A549 (cell line): ENCODE results near the gene OR4S2. TPM values are rescaled to one million over a fixed set of nuclear protein-coding genes. Genes with fewer than 3 reads are reported as not detected.

ENCODE experiments used
- ATAC-seq, 2 experiments: fragments of 200-7000 bp in 1 of 2; fragments of >200 bp in 1 of 2; cut with Nextera tagmentation in 1 of 2; cut with Tn5 transposase in 1 of 2; 3 replicates each; pipeline versions ENCODE4 v1.8.0 to v1.9.1; 2018 to 2020; ENCODE audit warnings: mild to moderate bottlenecking in 1 of 2, moderate library complexity in 1 of 2
- CTCF ChIA-PET: fragments of 300-600 bp; sonication (Branson Sonifier 250); formaldehyde crosslinking; extraction: SDS; loops from one replicate; lab custom pipeline; 2021; ENCODE audit warnings: antibody characterized with exemption, inconsistent platforms; lab: Yijun Ruan, JAX
- POLR2A ChIA-PET: fragments of 350-600 bp; formaldehyde crosslinking; extraction: SDS; loops from one replicate; lab custom pipeline; 2021; ENCODE audit warnings: antibody characterized with exemption, inconsistent platforms; lab: Yijun Ruan, JAX
- DNase-seq, 2 experiments: peaks; one replicate each; pipeline versions ENCODE4 v3.0.0 to v3.0.0-alpha.2; 2011 to 2016; ENCODE audit warnings: low read depth in 1 of 2, low spot score in 1 of 2
- FAIRE-seq: peaks from 2 replicates; lab custom pipeline; 2011; peaks lifted over from hg19 to GRCh38; lab: Jason Lieb, UNC
- H3K27ac ChIP-seq, 2 experiments: fragments of >200 bp; sonication (Bioruptor Twin); formaldehyde crosslinking; 3 replicates each; pipeline ENCODE4 v1.5.1; 2016 to 2017
- H3K4me1 ChIP-seq: fragments of >200 bp; sonication (Bioruptor Twin); formaldehyde crosslinking; 3 replicates; pipeline ENCODE4 v1.6.1; 2016
- H3K4me2 ChIP-seq: fragments of >200 bp; sonication (Bioruptor Twin); formaldehyde crosslinking; 3 replicates; pipeline ENCODE4 v1.6.1; 2016
- H3K4me3 ChIP-seq: fragments of >200 bp; sonication (Bioruptor Twin); formaldehyde crosslinking; 3 replicates; pipeline ENCODE4 v1.5.1; 2016
- H3K9me3 ChIP-seq: fragments of >200 bp; sonication (Bioruptor Twin); formaldehyde crosslinking; 3 replicates; pipeline ENCODE4 v1.6.1; 2016
- CBX2 ChIP-seq: fragments of 200-600 bp; sonication (generic); IDR thresholded peaks from 2 replicates; pipeline ENCODE4 v1.6.1; 2016; ENCODE audit warnings: low read depth, mild to moderate bottlenecking, borderline replicate concordance
- CEBPB ChIP-seq, 2 experiments: fragments of >200 bp in 1 of 2; sonication (Bioruptor Twin) in 1 of 2; formaldehyde crosslinking in 1 of 2; IDR thresholded peaks; 2 replicates each; pipeline ENCODE4 v1.6.1; 2012 to 2016
- CTCF ChIP-seq: fragments of >200 bp; sonication (Bioruptor Twin); formaldehyde crosslinking; IDR thresholded peaks from 3 replicates; pipeline ENCODE4 v1.5.1; 2016
- EHMT2 ChIP-seq: fragments of 200-600 bp; sonication (generic); IDR thresholded peaks from 2 replicates; pipeline ENCODE4 v1.6.1; 2016; ENCODE audit warnings: antibody characterized with exemption, low read depth, mild to moderate bottlenecking, moderate library complexity
- EP300 ChIP-seq, 2 experiments: fragments of >200 bp; sonication (Bioruptor Twin); formaldehyde crosslinking; IDR thresholded peaks; 2 replicates in 1 of 2; 3 replicates in 1 of 2; pipeline ENCODE4 v1.6.1; 2016 to 2017
- FOXS1 ChIP-seq: fragments of 250-450 bp; sonication (Bioruptor Pico); IDR thresholded peaks from 2 replicates; pipeline ENCODE4 v1.5.0; 2020; ENCODE audit warnings: mild to moderate bottlenecking, moderate library complexity
- HDAC2 ChIP-seq: fragments of 200-600 bp; sonication (generic); IDR thresholded peaks from 2 replicates; pipeline ENCODE4 v1.6.1; 2016
- HMGXB4 ChIP-seq: fragments of 250-450 bp; sonication (Bioruptor Pico); IDR thresholded peaks from 2 replicates; pipeline ENCODE4 v1.5.0; 2021; ENCODE audit warnings: mild to moderate bottlenecking, moderate library complexity, borderline replicate concordance
- HOXB13 ChIP-seq: fragments of 250-450 bp; sonication (Bioruptor Pico); IDR thresholded peaks from 2 replicates; pipeline ENCODE4 v1.5.0; 2020; ENCODE audit warnings: low read depth, mild to moderate bottlenecking, moderate library complexity
- HOXB5 ChIP-seq: fragments of 250-450 bp; sonication (Bioruptor Pico); IDR thresholded peaks from 2 replicates; pipeline ENCODE4 v1.5.0; 2020; ENCODE audit warnings: mild to moderate bottlenecking, moderate library complexity
- JUN ChIP-seq, 2 experiments: fragments of >200 bp; sonication (Bioruptor Twin); formaldehyde crosslinking; IDR thresholded peaks; 2 replicates in 1 of 2; 3 replicates in 1 of 2; pipeline ENCODE4 v1.6.1; 2016 to 2017
- JUNB ChIP-seq: fragments of >200 bp; sonication (Bioruptor Twin); formaldehyde crosslinking; IDR thresholded peaks from 2 replicates; pipeline ENCODE4 v1.6.1; 2016
- KDM1A ChIP-seq: fragments of 200-600 bp; sonication (generic); IDR thresholded peaks from 2 replicates; pipeline ENCODE4 v1.6.1; 2016; ENCODE audit warnings: low read depth, mild to moderate bottlenecking
- MAZ ChIP-seq: fragments of 150-350 bp; IDR thresholded peaks from 2 replicates; pipeline ENCODE4 v1.6.1; 2014; ENCODE audit warnings: antibody characterized with exemption, low read depth, low read length, borderline replicate concordance
- NPAS2 ChIP-seq: fragments of 250-450 bp; sonication (Bioruptor Pico); IDR thresholded peaks from 2 replicates; pipeline ENCODE4 v1.8.0; 2022; ENCODE audit warnings: mild to moderate bottlenecking, moderate library complexity, borderline replicate concordance
- NR3C1 ChIP-seq: fragments of >200 bp; sonication (Bioruptor Twin); formaldehyde crosslinking; IDR thresholded peaks from 3 replicates; pipeline ENCODE4 v1.6.1; 2017
- POLR2A ChIP-seq: IDR thresholded peaks from 2 replicates; pipeline ENCODE4 v1.6.1; 2012; ENCODE audit warnings: mild to moderate bottlenecking, low read length
- RARB ChIP-seq: fragments of 250-450 bp; sonication (Bioruptor Pico); IDR thresholded peaks from 2 replicates; pipeline ENCODE4 v1.8.0; 2021; ENCODE audit warnings: mild to moderate bottlenecking, moderate library complexity
- RNF2 ChIP-seq: fragments of 200-600 bp; sonication (generic); IDR thresholded peaks from 2 replicates; pipeline ENCODE4 v1.6.1; 2016; ENCODE audit warnings: low read depth, mild to moderate bottlenecking, antibody characterized with exemption, moderate library complexity, borderline replicate concordance
- SREBF2 ChIP-seq: fragments of 450-650 bp; IDR thresholded peaks from 2 replicates; pipeline ENCODE4 v1.6.1; 2014; ENCODE audit warnings: mild to moderate bottlenecking, moderate library complexity
- ZC3H11A ChIP-seq: fragments of 450-650 bp; IDR thresholded peaks from 2 replicates; pipeline ENCODE4 v1.6.1; 2014; ENCODE audit warnings: antibody characterized with exemption, mild to moderate bottlenecking
- ZFP36 ChIP-seq: fragments of 450-650 bp; IDR thresholded peaks from 2 replicates; pipeline ENCODE4 v1.6.1; 2014; ENCODE audit warnings: borderline replicate concordance; ENCODE audit not compliant: partially characterized antibody
- WGBS: methylation state at CpG from one replicate; pipeline ENCODE4 v1.1.6; 2017; ENCODE audit errors: missing lambda C conversion rate; 5-methylcytosine and 5-hydroxymethylcytosine counted together
- polyA minus RNA-seq: library from RNA; depleted of rRNA, polyadenylated mRNA; stranded (reverse); fragments of >200 nt; gene quantifications from 2 replicates; pipeline ENCODE4 v1.2.3, GENCODE V29; 2011; rRNA and poly(A)+ RNA removed
- polyA plus RNA-seq, 4 experiments: library from polyadenylated mRNA; depleted of rRNA in 3 of 4; stranded (reverse); fragments of >200 nt; fragmentation: RNase III in 1 of 4; extraction: RNeasy Plus Mini Kit Qiagen cat#74134 plus additional on column Dnase treatment in 1 of 4; gene quantifications; 2 replicates in 3 of 4; 3 replicates in 1 of 4; pipeline ENCODE4 v1.2.3, GENCODE V29; 2011 to 2017
- TF ChIP-seq, protein P1 (sequence below): fragments of 200-600 bp; sonication (generic); IDR thresholded peaks from 2 replicates; pipeline ENCODE4 v1.6.1; 2016; ENCODE audit warnings: antibody characterized with exemption, mild to moderate bottlenecking, moderate library complexity
- TF ChIP-seq, protein P2 (sequence below): IDR thresholded peaks from 2 replicates; pipeline ENCODE4 v1.6.1; 2012
- TF ChIP-seq, protein P3 (sequence below): fragments of 250-450 bp; sonication (Bioruptor Pico); IDR thresholded peaks from 2 replicates; pipeline ENCODE4 v1.5.0; 2020; ENCODE audit warnings: low read depth, mild to moderate bottlenecking, moderate library complexity

OR4S2 gene, protein sequence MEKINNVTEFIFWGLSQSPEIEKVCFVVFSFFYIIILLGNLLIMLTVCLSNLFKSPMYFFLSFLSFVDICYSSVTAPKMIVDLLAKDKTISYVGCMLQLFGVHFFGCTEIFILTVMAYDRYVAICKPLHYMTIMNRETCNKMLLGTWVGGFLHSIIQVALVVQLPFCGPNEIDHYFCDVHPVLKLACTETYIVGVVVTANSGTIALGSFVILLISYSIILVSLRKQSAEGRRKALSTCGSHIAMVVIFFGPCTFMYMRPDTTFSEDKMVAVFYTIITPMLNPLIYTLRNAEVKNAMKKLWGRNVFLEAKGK
- not detected in 2 replicates for polyA plus RNA-seq (2011; rRNA removed)
- polyA plus RNA-seq (2012; cell fraction: cytosol; rRNA removed): not detected in 2 replicates
- not detected in 2 replicates for polyA plus RNA-seq (2012; cell fraction: nucleus; rRNA removed)
- not detected in 3 replicates for polyA plus RNA-seq (2017; fragmentation: RNase III; extraction: RNeasy Plus Mini Kit Qiagen cat#74134 plus additional on column Dnase treatment)
- not detected in 2 replicates for polyA minus RNA-seq

DNA sequence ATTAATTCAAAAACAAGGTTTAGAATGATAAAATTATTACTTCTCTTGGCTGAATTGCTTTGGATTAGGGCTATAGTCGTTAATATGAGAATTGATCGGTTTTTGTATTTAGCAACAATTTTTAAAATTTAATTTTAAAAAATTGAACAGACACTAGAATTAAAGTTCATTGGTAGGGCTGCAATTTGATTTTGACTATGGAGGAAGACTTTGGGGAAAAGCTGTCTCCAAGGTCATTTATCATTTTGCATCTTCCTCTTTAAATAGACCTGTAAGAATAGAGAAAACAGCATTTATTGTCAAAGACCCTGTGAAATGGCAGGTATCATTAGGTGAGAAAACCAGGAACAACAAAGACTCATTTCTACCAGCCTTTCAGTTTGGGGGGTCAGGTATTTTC is at the start of gene OR4S2:
TSS of gene OR4S2 (plus strand) at position 301 of the 400 bp plus-strand sequence. CDS start 2,577 bp downstream, outside the sequence.
- FAIRE-seq (no peak), ATAC-seq (no peak), DNase-seq (no peak)
- Histone ChIP-seq H3K9me3 (no peaks in the 10 kb centered on the region), H3K4me1 (no peaks in the 10 kb centered on the region), H3K27ac (no peak within 1 kb of the TSS), H3K4me2 (no peak within 1 kb of the TSS), H3K4me3 (no peak within 1 kb of the TSS)
- POLR2A ChIA-PET: no interaction called here
- 0% methylated on average over 2 of the region's 2 CpGs for WGBS
- CTCF ChIA-PET: no interaction called here
- TF ChIP-seq ZFP36 (no peak), JUN (IDR thresholded peaks at IDR 0.05) (no peak), NPAS2 (CRISPR knock-in tag) (no peak), CTCF (no peak), RARB (no peak), EP300 (IDR thresholded peaks at IDR 0.05) (no peak), RNF2 (no peak), KDM1A (no peak), SREBF2 (no peak), POLR2A (no peak), HDAC2 (no peak), MAZ (no peak), CEBPB (IDR thresholded peaks at IDR 0.05) (no peak), EHMT2 (no peak), FOXS1 (CRISPR knock-in tag) (no peak), HOXB5 (CRISPR knock-in tag) (no peak)
- TF ChIP-seq, protein P1, sequence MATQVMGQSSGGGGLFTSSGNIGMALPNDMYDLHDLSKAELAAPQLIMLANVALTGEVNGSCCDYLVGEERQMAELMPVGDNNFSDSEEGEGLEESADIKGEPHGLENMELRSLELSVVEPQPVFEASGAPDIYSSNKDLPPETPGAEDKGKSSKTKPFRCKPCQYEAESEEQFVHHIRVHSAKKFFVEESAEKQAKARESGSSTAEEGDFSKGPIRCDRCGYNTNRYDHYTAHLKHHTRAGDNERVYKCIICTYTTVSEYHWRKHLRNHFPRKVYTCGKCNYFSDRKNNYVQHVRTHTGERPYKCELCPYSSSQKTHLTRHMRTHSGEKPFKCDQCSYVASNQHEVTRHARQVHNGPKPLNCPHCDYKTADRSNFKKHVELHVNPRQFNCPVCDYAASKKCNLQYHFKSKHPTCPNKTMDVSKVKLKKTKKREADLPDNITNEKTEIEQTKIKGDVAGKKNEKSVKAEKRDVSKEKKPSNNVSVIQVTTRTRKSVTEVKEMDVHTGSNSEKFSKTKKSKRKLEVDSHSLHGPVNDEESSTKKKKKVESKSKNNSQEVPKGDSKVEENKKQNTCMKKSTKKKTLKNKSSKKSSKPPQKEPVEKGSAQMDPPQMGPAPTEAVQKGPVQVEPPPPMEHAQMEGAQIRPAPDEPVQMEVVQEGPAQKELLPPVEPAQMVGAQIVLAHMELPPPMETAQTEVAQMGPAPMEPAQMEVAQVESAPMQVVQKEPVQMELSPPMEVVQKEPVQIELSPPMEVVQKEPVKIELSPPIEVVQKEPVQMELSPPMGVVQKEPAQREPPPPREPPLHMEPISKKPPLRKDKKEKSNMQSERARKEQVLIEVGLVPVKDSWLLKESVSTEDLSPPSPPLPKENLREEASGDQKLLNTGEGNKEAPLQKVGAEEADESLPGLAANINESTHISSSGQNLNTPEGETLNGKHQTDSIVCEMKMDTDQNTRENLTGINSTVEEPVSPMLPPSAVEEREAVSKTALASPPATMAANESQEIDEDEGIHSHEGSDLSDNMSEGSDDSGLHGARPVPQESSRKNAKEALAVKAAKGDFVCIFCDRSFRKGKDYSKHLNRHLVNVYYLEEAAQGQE: no peak
- TF ChIP-seq, protein P2, sequence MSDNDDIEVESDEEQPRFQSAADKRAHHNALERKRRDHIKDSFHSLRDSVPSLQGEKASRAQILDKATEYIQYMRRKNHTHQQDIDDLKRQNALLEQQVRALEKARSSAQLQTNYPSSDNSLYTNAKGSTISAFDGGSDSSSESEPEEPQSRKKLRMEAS: no peak
- TF ChIP-seq, protein P3, sequence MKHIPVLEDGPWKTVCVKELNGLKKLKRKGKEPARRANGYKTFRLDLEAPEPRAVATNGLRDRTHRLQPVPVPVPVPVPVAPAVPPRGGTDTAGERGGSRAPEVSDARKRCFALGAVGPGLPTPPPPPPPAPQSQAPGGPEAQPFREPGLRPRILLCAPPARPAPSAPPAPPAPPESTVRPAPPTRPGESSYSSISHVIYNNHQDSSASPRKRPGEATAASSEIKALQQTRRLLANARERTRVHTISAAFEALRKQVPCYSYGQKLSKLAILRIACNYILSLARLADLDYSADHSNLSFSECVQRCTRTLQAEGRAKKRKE: no peak

DNA sequence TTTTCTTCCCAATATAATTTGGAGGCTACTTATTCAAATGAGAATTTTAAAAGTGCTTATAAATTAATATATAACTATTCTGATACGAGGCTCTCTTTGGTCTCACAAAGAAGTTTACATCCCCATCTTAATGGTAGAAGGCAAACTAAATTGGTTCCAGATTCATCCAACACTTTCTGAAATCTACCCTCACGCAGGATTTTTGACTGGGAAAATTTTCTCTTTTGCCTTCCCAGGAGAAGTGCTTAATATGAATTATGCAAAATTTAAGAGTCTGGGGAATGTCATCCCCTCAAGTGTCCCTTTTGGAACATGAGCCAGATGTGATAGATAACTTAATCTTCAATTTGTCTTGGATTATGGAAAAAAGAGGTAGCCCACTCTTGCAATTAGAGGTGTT is 40.6 kb upstream of the OR4S2 start, which contains the start of gene OR4C11:
TSS of gene OR4C11 (minus strand) at position 101 of the 400 bp plus-strand sequence. CDS start 3,272 bp downstream, outside the sequence.
- H3K4me3 ChIP-seq: no peak within 1 kb of the TSS
- CTCF ChIA-PET: no interaction called here
- no peak for DNase-seq
- FAIRE-seq: no peak
- POLR2A ChIA-PET: no interaction called here
- 0 out of 3 replicates have a peak, but pooled peaks cover 9% of the 10 kb centered on the region for H3K9me3 ChIP-seq
- no peak within 1 kb of the TSS for H3K27ac ChIP-seq
- no peaks in the 10 kb centered on the region for H3K4me1 ChIP-seq
- 2% methylated on average over 2 of the region's 2 CpGs for WGBS
- TF ChIP-seq CBX2 (no peak), NR3C1 (no peak), HMGXB4 (CRISPR knock-in tag) (no peak), HOXB13 (CRISPR knock-in tag) (no peak), JUNB (no peak), ZC3H11A (no peak)
- TF ChIP-seq, protein P3: no peak
- TF ChIP-seq, protein P2: no peak
- no peak for ATAC-seq
- no peak within 1 kb of the TSS for H3K4me2 ChIP-seq
